ENCODE data around the gene TMEM106C. TPM values are rescaled to one million over a fixed set of nuclear protein-coding genes. Genes with fewer than 3 reads are reported as not detected.

Gene TMEM106C
- total RNA-seq, 1 experiment from 2014 or later: 48.3 TPM

DNA sequence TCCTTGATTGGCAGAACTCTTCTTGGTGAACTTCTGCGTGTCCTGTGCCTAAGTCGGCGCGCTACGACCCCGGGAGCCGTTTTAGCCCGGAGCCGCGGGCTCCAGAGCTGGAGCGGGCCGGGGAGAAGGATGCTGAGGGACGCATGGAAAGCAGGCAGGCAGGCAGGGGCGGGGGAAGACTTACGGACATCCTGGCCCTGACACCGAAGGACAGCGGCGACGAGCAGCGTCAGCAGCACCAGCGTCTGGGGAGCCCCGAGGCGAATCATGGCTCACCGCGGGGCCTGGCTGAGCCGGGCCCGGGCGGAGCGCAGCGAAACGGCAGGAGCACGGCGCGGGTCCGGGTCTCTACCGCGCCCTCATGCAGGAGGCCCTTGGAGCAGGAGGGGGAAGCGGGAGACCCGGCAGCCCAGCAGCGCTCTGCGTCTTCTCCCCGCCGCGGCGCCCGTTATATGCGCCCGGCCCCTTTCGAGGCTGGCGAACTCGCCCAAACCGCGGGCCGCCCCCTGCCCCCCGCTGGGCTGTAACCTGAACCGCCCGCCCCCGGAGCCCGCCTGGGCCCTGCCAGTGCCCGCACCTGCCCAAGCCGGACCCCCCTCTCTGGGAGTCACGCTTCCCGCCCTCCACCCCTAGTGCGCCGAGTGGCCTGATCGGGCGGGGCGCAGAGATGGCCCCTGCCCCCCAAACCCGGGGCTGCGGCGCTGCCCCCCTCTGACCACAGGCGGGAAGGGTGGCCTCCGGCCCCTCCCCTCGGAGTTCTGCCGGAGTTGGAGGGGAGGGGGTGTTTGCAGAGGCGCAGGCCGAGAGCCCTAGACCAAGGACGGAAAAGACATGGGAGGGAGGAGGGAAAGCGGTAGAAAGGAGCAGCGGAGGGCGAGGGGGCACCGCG, 40.9 kb downstream of the TMEM106C start, which contains the start of gene COL2A1 (continued):
- TF ChIP-seq, protein P1, sequence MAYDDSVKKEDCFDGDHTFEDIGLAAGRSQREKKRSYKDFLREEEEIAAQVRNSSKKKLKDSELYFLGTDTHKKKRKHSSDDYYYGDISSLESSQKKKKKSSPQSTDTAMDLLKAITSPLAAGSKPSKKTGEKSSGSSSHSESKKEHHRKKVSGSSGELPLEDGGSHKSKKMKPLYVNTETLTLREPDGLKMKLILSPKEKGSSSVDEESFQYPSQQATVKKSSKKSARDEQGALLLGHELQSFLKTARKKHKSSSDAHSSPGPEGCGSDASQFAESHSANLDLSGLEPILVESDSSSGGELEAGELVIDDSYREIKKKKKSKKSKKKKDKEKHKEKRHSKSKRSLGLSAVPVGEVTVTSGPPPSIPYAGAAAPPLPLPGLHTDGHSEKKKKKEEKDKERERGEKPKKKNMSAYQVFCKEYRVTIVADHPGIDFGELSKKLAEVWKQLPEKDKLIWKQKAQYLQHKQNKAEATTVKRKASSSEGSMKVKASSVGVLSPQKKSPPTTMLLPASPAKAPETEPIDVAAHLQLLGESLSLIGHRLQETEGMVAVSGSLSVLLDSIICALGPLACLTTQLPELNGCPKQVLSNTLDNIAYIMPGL (CRISPR knock-in tag; IDR thresholded peaks at IDR 0.05): peak; percentile 25; the same call in 1 of the 2 replicates
- TF ChIP-seq, protein P2, sequence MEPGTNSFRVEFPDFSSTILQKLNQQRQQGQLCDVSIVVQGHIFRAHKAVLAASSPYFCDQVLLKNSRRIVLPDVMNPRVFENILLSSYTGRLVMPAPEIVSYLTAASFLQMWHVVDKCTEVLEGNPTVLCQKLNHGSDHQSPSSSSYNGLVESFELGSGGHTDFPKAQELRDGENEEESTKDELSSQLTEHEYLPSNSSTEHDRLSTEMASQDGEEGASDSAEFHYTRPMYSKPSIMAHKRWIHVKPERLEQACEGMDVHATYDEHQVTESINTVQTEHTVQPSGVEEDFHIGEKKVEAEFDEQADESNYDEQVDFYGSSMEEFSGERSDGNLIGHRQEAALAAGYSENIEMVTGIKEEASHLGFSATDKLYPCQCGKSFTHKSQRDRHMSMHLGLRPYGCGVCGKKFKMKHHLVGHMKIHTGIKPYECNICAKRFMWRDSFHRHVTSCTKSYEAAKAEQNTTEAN (CRISPR knock-in tag; IDR thresholded peaks at IDR 0.05): peak; percentile 23; the same call in 1 of the 2 replicates
- TF ChIP-seq, protein P3, sequence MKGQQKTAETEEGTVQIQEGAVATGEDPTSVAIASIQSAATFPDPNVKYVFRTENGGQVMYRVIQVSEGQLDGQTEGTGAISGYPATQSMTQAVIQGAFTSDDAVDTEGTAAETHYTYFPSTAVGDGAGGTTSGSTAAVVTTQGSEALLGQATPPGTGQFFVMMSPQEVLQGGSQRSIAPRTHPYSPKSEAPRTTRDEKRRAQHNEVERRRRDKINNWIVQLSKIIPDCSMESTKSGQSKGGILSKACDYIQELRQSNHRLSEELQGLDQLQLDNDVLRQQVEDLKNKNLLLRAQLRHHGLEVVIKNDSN (CRISPR knock-in tag; IDR thresholded peaks at IDR 0.05): 0 out of 2 replicates have a peak, but pooled peaks have one; percentile 13
- TF ChIP-seq SP1 (CRISPR knock-in tag; conservative IDR thresholded peaks at IDR 0.05) (peak; percentile 59), FOXP1 (CRISPR knock-in tag; IDR thresholded peaks at IDR 0.05; ENCODE audit: borderline replicate concordance) (peak; percentile 24; the same call in 1 of the 2 replicates)
- TF ChIP-seq, protein P4, sequence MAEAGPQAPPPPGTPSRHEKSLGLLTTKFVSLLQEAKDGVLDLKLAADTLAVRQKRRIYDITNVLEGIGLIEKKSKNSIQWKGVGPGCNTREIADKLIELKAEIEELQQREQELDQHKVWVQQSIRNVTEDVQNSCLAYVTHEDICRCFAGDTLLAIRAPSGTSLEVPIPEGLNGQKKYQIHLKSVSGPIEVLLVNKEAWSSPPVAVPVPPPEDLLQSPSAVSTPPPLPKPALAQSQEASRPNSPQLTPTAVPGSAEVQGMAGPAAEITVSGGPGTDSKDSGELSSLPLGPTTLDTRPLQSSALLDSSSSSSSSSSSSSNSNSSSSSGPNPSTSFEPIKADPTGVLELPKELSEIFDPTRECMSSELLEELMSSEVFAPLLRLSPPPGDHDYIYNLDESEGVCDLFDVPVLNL (CRISPR knock-in tag; IDR thresholded peaks at IDR 0.05; ENCODE audit: borderline replicate concordance, low read depth): 0 out of 2 replicates have a peak, but pooled peaks have one; percentile 4
- TF ChIP-seq, protein P5, sequence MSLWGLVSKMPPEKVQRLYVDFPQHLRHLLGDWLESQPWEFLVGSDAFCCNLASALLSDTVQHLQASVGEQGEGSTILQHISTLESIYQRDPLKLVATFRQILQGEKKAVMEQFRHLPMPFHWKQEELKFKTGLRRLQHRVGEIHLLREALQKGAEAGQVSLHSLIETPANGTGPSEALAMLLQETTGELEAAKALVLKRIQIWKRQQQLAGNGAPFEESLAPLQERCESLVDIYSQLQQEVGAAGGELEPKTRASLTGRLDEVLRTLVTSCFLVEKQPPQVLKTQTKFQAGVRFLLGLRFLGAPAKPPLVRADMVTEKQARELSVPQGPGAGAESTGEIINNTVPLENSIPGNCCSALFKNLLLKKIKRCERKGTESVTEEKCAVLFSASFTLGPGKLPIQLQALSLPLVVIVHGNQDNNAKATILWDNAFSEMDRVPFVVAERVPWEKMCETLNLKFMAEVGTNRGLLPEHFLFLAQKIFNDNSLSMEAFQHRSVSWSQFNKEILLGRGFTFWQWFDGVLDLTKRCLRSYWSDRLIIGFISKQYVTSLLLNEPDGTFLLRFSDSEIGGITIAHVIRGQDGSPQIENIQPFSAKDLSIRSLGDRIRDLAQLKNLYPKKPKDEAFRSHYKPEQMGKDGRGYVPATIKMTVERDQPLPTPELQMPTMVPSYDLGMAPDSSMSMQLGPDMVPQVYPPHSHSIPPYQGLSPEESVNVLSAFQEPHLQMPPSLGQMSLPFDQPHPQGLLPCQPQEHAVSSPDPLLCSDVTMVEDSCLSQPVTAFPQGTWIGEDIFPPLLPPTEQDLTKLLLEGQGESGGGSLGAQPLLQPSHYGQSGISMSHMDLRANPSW (CRISPR knock-in tag; conservative IDR thresholded peaks at IDR 0.05; ENCODE audit: low read depth): no peak

DNA sequence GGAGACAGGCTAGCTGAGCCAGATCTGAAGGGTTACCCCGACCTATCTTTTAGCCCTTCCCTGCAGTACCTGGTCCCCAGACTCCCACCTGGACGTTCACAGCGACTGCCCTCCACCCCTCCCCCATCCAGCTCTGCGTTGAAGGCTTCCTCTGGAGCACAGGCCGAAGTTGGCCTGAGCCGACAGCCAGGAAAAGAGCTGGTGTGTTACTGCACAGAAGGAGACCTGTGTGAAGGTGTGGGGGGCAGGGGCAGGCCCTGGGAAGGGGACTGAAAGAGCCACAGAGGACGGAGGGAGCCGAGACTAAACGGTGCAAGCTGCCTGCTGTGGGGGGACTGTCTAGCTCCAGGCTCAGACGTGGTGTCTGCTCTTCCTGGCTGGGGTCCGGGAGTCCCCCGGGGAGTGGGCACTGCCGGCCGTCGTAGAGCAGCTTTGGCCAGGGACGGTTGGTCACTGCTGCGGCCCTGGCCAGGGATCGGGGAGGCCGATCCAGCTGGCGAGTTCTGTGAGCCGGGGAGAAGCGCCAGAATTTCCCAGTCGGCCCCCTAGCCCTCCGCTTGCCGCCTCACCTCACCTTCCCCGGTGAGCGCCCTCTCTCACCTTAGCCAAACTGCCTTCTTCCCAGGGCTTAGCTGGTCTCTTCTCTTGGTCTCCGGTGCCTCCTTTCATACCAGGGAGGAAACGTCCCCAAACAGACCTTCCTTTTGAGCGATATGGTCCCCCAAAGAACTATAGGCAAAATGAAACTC, 41.8 kb downstream of the TMEM106C start:
- Mint-ChIP-seq H3K27ac (no peak overlapping the region), H3K4me1 (peaks cover 43% of the 10 kb centered on the region), H3K27me3 (ENCODE audit: low read depth) (peaks cover 100% of the 10 kb centered on the region), H3K9me3 (no peaks in the 10 kb centered on the region), H3K4me3 (peak overlapping the region; percentile 79), H3K36me3 (no peaks in the 10 kb centered on the region)
- ChIA-PET POLR2A (interaction anchor here (0.8 to 0.9 kb wide), 2 partner anchors 42 to 100 kb away, joined by 3 to 4 read pairs; partner anchors contain the start of genes TMEM106C and VDR), CTCF (interaction anchor here (0.6 to 4.0 kb wide), 14 partner anchors 11 to 192 kb away, joined by 3 to 18 read pairs (median 4); partner anchors contain the start of genes TMEM106C and VDR)
- DNase-seq (ENCODE audit: low spot score) (peak; percentile 60), ATAC-seq (peak; percentile 11)
- TF ChIP-seq ZBTB21 (CRISPR knock-in tag; IDR thresholded peaks at IDR 0.05; ENCODE audit: borderline replicate concordance): no peak
- TF ChIP-seq, protein P6, sequence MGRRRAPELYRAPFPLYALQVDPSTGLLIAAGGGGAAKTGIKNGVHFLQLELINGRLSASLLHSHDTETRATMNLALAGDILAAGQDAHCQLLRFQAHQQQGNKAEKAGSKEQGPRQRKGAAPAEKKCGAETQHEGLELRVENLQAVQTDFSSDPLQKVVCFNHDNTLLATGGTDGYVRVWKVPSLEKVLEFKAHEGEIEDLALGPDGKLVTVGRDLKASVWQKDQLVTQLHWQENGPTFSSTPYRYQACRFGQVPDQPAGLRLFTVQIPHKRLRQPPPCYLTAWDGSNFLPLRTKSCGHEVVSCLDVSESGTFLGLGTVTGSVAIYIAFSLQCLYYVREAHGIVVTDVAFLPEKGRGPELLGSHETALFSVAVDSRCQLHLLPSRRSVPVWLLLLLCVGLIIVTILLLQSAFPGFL (CRISPR knock-in tag; IDR thresholded peaks at IDR 0.05; ENCODE audit: borderline replicate concordance): no peak
- no peak for TF ChIP-seq ZNF671 (CRISPR knock-in tag; IDR thresholded peaks at IDR 0.05)
- TF ChIP-seq, protein P7, sequence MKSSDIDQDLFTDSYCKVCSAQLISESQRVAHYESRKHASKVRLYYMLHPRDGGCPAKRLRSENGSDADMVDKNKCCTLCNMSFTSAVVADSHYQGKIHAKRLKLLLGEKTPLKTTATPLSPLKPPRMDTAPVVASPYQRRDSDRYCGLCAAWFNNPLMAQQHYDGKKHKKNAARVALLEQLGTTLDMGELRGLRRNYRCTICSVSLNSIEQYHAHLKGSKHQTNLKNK (CRISPR knock-in tag; IDR thresholded peaks at IDR 0.05): no peak
- TF ChIP-seq SP1 (CRISPR knock-in tag; conservative IDR thresholded peaks at IDR 0.05): no peak
- TF ChIP-seq, protein P8, sequence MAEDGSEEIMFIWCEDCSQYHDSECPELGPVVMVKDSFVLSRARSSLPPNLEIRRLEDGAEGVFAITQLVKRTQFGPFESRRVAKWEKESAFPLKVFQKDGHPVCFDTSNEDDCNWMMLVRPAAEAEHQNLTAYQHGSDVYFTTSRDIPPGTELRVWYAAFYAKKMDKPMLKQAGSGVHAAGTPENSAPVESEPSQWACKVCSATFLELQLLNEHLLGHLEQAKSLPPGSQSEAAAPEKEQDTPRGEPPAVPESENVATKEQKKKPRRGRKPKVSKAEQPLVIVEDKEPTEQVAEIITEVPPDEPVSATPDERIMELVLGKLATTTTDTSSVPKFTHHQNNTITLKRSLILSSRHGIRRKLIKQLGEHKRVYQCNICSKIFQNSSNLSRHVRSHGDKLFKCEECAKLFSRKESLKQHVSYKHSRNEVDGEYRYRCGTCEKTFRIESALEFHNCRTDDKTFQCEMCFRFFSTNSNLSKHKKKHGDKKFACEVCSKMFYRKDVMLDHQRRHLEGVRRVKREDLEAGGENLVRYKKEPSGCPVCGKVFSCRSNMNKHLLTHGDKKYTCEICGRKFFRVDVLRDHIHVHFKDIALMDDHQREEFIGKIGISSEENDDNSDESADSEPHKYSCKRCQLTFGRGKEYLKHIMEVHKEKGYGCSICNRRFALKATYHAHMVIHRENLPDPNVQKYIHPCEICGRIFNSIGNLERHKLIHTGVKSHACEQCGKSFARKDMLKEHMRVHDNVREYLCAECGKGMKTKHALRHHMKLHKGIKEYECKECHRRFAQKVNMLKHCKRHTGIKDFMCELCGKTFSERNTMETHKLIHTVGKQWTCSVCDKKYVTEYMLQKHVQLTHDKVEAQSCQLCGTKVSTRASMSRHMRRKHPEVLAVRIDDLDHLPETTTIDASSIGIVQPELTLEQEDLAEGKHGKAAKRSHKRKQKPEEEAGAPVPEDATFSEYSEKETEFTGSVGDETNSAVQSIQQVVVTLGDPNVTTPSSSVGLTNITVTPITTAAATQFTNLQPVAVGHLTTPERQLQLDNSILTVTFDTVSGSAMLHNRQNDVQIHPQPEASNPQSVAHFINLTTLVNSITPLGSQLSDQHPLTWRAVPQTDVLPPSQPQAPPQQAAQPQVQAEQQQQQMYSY (CRISPR knock-in tag; IDR thresholded peaks at IDR 0.05): no peak
- TF ChIP-seq, protein P9, sequence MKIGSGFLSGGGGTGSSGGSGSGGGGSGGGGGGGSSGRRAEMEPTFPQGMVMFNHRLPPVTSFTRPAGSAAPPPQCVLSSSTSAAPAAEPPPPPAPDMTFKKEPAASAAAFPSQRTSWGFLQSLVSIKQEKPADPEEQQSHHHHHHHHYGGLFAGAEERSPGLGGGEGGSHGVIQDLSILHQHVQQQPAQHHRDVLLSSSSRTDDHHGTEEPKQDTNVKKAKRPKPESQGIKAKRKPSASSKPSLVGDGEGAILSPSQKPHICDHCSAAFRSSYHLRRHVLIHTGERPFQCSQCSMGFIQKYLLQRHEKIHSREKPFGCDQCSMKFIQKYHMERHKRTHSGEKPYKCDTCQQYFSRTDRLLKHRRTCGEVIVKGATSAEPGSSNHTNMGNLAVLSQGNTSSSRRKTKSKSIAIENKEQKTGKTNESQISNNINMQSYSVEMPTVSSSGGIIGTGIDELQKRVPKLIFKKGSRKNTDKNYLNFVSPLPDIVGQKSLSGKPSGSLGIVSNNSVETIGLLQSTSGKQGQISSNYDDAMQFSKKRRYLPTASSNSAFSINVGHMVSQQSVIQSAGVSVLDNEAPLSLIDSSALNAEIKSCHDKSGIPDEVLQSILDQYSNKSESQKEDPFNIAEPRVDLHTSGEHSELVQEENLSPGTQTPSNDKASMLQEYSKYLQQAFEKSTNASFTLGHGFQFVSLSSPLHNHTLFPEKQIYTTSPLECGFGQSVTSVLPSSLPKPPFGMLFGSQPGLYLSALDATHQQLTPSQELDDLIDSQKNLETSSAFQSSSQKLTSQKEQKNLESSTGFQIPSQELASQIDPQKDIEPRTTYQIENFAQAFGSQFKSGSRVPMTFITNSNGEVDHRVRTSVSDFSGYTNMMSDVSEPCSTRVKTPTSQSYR (CRISPR knock-in tag; IDR thresholded peaks at IDR 0.05): peak; percentile 42; the same call in 1 of the 2 replicates
- no peak for TF ChIP-seq JAZF1 (CRISPR knock-in tag; IDR thresholded peaks at IDR 0.05)
